Activated CD4-positive, alpha-beta T cell treated with anti-CD3 and anti-CD28 coated beads, Interleukin-2, amount 50 U/mL, for 48 hours (primary cell): ENCODE results near the gene RMND1.
"Not testable (repeated sequence)": the region's sequence is repeated elsewhere in the genome, so short reads cannot be mapped to it uniquely, and the experiment has no call there.

Experiments
- DNase-seq, 2 experiments: peaks; one replicate each; pipeline ENCODE4 v3.0.0-alpha.2; 2020

The RMND1 gene

DNA sequence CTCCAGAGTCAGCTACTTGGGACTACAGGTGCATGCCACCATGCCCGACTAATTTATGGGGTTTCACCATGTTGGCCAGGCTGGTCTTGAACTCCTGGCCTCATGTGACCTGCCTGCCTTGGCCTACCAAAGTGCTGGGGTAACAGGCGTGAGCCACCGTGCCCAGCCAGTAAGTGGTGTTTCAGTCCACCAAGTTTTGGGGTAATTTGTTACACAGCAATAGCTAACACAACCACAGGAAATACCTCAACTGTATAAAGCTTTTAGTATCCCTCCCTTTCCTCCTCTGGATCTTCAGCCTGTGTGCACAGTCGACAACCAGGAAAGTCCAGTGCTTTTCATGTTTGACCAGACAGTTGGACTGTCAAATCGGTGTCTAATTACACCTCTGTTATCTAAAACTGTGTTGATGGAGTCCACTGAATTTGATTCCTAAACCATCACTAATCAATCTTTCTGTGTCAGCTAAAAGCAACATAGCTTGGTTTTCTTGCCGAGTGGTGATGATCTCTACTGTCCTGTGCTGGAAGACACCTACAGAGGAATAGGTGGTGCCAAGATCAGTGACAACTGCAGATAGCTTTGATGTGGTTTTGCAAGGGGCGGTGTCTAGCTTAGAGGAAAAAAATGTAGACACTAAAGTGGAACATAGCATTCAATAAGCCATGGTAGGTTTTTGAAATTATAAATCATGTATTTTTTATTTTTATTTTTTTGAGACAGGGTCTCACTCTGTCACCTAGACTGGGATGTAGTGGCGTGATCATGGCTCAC lies 38.4 kb downstream of the RMND1 start:
- DNase-seq: peak in 1 of 2 experiments; percentile 18

GRCh38 chr6:151412909-151413308 lies 39.0 kb downstream of the RMND1 start:
- DNase-seq: no peak

GRCh38 chr6:151409679-151410078 lies 42.2 kb downstream of the RMND1 start:
- DNase-seq: no peak

DNA sequence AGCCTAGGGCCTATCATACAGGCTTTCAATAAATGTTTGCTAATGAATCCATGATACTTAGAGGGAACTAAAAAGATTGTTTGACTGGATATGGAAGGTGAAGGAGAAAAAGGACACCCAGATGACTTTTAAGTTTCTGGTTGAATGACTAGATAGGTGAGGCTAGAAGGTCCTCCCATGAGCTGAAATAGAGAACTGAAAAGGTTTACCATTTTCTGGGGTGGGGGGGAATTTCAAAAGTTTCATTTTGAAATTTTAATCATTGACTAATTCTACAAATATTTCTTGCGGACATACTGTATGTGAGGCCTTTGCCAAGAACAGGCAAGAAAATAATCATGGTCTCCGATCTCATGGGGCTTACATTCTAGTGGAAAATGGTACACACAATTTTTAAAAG lies 42.7 kb downstream of the RMND1 start:
- DNase-seq: no peak

DNA sequence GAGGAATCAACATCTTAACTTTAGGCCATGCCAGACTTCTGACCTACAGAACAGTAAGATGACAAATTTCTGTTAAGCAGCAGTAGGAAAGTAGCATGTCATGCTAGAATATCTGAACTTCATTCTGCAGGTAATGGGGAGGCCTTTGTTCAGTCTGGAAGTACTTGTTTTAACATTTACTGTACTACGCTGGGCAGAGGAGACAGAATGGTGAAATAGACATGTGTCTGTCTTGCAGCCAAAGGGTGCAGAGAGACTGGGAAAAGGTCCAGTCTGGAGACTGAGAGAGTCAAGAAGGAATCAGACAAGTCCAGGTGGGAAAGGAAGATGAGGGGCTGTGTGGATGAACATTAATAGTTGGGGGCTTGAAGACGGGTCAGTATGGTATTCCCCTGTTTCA lies 43.1 kb downstream of the RMND1 start:
- DNase-seq: no peak

DNA sequence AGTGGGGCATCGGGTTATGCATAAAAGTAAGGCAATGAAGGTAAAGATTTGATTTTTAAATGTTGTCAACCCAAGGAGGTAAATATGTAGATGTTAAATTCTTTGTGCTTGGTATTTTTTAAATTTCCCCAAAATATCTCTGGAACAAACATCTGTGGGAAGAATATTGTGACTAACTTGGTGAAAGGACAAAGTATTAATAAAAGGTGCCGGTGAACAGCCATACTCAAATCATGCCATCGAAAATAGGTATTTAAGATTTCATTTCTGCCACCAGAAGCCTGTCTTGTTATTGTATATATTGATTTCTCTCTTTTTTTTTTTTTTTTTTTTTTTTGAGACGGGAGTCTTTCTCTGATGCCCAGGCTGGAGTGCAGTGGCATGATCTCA lies 48.0 kb downstream of the RMND1 start:
- no peak for DNase-seq

- no peak for DNase-seq
Observed at GRCh38 chr6:151402228-151402627, 49.7 kb downstream of the RMND1 start.

GRCh38 chr6:151400473-151400872 lies 51.5 kb downstream of the RMND1 start:
- DNase-seq: no peak

DNA sequence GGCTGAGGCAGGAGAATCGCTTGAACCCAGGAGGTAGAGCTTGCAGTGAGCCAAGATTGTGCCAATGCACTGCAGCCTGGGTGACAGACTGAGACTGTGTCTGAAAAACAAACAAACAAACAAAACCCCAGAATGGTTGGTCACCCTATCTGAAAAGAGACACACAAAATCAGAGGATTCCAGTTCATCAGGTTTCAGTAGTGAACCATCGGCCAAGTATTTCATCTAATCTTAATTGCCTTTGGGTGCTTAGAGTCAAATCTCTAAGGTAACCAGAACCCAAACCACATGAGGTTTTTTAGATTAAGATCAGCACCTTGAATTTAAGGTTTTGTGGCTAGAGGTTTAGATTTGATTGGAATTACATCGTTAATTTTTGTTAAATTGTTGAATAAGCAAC lies 52.2 kb downstream of the RMND1 start:
- DNase-seq: no peak

- DNase-seq: no peak
Observed at GRCh38 chr6:151393410-151393809, 58.5 kb downstream of the RMND1 start.

DNA sequence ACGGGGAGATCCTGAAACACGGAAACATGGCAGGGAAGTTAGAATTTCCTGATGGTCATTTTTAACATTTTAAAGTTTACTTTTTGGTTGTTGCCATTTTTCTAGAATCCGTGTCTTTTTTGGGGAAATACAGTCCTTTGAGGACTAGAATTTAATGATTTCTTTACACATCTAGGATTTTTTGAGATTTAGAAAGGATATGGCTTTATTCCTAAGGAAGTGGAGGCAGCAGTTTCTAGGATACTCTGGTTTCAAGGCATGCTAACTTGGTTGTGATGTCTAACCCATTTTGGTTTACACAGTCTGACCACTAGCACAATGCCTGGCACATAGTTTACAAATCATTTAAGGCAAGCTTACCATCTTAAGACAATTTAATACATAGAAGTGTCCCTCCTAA lies 59.5 kb downstream of the RMND1 start:
- no peak for DNase-seq

DNA sequence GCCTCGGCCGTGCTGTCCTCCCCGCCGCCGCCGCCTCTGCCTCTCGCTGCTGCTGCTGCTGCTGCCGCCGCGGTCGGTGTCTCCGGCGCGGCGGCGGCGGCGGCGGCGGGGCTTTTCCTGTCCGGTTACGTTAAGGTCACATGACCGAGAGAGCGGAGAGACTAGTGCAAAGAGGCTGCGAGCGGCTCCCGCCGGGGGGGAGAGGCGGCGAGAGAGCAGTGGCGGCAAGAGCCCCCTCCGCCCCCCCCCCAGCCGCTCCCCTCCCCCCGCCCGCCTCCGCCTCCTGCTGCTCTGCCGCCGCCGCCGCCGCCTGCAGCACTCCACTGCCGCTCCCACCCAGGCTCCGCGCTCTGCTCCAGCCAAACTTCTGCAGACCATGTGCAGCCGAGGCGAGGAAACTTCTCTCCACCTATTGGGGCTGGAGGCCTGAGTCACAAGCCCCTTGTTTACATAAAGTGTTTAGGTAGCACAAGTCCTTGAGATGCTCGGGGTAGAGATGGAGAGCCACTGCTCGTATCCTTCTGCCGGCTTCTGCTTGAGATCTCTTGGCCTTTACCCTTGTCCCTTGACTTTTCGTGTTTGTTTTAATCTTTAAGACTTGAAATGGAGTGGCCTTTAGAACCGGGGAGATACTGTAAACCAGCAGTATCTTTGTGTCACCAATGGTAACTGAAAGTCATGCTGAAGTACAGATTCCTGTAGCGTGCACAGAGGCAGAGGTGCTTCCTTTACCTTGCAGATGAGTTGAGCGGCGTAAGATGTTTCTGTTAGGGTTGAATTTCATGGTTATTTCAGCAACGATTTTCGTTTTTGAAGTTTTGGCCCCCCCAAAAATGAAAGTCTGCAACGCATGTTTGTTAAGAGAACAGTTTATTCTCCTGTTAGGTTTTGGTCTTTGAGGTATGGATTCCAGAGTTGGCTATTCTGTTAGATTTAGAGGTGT lies 60.2 kb downstream of the RMND1 start, which contains the start of gene ZBTB2:
Gene ZBTB2 (minus strand): TSS at position 89 of the 943 bp plus-strand sequence. CDS start 17,922 bp downstream, outside the sequence.
- peak; percentile 55 to 65 for DNase-seq

GRCh38 chr6:151390851-151391470 lies 61.0 kb downstream of the RMND1 start:
- peak; percentile 80 to 81 for DNase-seq

- peak; percentile 96 to 97 for DNase-seq
Observed at GRCh38 chr6:151390276-151390850, 61.6 kb downstream of the RMND1 start.

DNA sequence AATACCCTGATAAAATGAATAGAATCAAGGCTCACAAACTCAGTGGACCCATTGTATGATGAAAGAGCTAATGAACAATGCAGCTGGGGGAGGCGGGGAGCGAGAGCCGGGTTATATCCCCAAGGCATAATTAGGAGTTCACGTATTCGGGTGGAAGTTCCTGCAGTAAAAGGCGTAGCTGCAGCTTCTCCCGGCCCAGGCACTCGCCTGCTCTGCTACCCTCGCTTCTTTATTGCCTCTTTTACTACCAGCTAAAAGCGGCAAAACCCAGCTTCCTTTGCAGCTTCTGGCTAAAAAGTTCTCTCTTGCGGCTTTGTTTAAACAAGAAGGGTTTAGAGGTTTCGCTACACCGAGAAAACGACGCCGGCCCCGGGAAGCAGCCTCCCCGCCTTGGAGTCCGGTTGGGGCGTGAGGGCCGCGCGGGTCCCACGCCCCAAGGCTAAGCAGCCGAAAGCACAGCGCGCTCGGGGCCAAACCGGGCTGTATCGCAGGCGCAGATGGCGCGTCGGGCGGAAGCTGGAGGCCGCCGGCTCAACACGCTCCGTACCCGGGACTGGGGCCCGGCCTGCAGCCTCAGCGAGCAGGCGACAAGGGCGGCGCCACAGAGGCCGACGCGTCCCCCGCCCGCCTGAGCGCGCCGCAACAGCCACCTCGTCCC lies 62.2 kb downstream of the RMND1 start:
- peak; percentile 37 to 51 for DNase-seq

DNA sequence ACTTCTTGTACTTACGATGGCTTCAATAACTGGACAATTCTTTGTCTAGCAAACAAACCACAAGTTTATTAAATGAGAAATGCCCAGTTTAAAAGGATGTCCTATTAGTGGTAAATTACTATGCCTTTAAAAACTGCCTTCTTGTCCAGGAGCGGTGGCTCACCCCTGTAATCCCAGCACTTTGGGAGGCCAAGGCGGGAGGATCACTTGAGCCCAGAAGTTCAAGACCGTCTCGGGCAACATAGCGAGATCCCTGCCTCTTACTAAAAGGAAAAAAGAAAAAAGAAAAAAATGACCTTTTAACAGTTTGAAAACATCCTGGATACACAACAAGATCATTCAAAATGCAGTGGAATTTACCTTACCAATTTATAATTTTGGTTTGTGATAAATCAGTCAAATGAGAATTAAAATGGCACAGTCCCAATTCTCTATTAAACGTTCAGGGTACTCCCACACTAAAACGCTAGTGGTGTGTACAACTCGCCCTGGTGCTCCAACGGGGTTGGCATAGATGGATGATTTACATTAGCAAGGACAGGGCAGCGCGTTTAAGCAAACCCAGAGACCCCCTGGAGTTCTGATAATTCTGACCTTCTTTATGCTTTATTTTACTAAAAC lies 62.8 kb downstream of the RMND1 start:
- DNase-seq: no peak

- DNase-seq: no peak
Observed at GRCh38 chr6:151388236-151388635, 63.7 kb downstream of the RMND1 start.

DNA sequence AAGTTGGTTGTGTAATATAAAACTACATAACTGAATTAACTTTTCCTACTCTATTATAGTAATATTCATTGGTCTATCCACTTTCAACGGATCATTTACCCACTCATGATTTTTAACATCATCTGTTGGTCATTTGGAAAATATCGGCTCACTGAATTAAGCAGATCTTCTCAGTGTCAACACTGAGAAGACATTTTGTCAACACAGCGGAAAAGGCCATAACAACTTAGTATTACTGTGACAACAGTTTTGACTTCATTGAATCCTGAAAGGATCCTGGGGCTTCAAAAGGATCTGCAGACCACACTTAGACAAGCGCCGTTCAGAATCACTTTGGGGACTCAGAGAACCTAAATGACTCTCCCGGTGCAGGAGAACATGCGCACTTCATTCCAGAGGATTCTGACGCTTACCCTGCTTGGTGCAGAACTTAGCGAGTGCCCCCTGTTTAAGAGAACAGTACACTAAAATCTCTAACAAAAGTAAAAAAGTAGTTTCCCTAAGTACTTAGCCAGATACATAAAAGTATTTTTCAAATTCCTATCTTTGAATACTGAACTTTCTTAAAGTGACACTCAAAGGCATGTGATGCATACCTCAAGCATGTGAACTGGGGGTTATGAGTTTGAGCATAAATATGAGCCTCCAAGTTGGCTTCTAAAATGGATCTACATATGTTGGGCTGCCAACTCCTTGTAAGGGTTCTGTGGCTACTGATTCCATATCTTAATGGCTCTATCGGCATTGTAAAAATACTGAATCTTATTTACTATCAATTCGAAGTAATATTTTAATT lies 64.6 kb downstream of the RMND1 start:
- no peak for DNase-seq

GRCh38 chr6:151385177-151385576 lies 66.7 kb downstream of the RMND1 start:
- no peak for DNase-seq

- DNase-seq: no peak
Observed at GRCh38 chr6:151384151-151384550, 67.8 kb downstream of the RMND1 start.

DNA sequence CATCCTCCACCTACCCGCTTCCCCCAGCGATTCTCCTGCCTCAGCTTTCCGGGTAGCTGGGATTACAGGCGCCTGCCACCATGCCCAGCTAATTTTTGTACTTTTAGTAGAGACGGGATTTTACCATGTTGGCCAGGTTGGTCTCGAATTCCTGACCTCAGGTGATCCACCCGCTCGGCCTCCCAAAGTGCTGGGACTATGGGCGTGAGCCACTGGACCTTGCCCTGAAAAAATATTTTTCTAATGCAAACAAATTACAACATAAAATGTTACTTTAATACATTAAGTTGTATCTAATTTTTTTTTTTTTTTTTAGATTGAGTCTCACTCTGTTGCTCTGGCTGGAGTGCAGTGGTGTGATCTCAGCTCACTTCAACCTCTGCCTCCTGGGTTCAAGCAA lies 69.3 kb downstream of the RMND1 start:
- not testable (repeated sequence) for DNase-seq
